Measurements from ENCODE around the gene COPS2. TPM values are rescaled to one million over a fixed set of nuclear protein-coding genes. Genes with fewer than 3 reads are reported as not detected.
"Not testable (repeated sequence)": the region's sequence is repeated elsewhere in the genome, so short reads cannot be mapped to it uniquely, and the experiment has no call there.

Gene COPS2
- polyA plus RNA-seq, 2 of the 4 experiments (the other 2 are of a cell fraction), result 64.8 to 66.6 TPM

DNA sequence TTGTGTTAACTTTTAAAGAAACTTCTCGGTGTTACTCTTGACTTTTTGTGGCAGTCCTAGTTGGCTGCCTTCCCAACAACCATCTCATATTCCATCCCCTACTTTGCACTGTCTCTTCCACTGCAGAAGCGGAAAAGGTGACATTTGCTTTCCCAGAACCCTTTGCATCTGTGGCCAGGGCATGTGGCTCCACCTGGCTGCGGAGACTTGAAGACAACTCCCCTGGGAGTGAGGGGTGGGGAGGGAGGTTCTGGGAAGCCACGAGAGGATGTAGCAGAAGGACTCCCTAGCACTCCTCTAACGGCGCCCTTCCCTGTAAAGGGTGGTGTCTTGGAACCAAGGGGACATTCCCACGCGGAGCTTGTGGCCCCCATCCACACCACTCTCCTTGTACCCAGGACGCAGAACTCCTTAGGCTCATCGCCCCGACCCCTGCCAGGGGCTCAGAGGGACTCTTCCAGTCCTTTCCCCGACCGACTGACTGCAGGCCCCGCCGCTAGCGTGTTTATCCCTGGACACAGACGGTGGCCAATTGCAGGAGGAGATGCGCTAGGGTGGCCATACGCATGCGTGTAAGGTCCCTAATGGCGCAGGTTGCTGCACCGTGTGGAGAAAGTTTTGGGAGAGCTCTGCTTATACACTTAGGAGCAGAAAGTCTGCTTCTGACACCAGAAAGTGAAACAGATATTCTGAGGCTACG, 75.9 kb downstream of the COPS2 start (continued):
- no peak for TF ChIP-seq USF2 (IDR thresholded peaks at IDR 0.05)
- no peak for TF ChIP-seq CHD2 (IDR thresholded peaks at IDR 0.05; ENCODE audit: low read length, partially characterized antibody)
- TF ChIP-seq, protein P1, sequence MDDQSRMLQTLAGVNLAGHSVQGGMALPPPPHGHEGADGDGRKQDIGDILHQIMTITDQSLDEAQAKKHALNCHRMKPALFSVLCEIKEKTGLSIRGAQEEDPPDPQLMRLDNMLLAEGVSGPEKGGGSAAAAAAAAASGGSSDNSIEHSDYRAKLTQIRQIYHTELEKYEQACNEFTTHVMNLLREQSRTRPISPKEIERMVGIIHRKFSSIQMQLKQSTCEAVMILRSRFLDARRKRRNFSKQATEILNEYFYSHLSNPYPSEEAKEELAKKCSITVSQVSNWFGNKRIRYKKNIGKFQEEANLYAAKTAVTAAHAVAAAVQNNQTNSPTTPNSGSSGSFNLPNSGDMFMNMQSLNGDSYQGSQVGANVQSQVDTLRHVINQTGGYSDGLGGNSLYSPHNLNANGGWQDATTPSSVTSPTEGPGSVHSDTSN (IDR thresholded peaks at IDR 0.05), result no peak
- no peak for TF ChIP-seq CHD4 (IDR thresholded peaks at IDR 0.05; ENCODE audit: borderline replicate concordance)
- TF ChIP-seq HEYL (CRISPR knock-in tag; IDR thresholded peaks at IDR 0.05), result no peak
- TF ChIP-seq EP300 (IDR thresholded peaks at IDR 0.05), result no peak
- no peak for TF ChIP-seq RCOR1 (IDR thresholded peaks at IDR 0.05; ENCODE audit: low read depth, low read length)
- TF ChIP-seq NFE2L2 (conservative IDR thresholded peaks at IDR 0.05; ENCODE audit: low read length), result no peak
- TF ChIP-seq HDAC2 (IDR thresholded peaks at IDR 0.05), result no peak
- TF ChIP-seq MAFK (IDR thresholded peaks at IDR 0.05; ENCODE audit: partially characterized antibody), result no peak
- TF ChIP-seq, protein P2, sequence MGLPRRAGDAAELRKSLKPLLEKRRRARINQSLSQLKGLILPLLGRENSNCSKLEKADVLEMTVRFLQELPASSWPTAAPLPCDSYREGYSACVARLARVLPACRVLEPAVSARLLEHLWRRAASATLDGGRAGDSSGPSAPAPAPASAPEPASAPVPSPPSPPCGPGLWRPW (IDR thresholded peaks at IDR 0.05), result no peak

GRCh38 chr15:49075881-49076280, 79.5 kb downstream of the COPS2 start:
- H3K4me1 ChIP-seq, result no peaks in the 10 kb centered on the region
- TF ChIP-seq RCOR1 (IDR thresholded peaks at IDR 0.05; ENCODE audit: low read depth, low read length) (no peak), EHMT2 (IDR thresholded peaks at IDR 0.05; ENCODE audit: low read depth) (no peak), ELK1 (IDR thresholded peaks at IDR 0.05; ENCODE audit: low read depth, low read length) (no peak), TP53 (CRISPR knock-in tag; IDR thresholded peaks at IDR 0.05) (no peak), RARB (CRISPR knock-in tag; IDR thresholded peaks at IDR 0.05) (no peak), CHD4 (IDR thresholded peaks at IDR 0.05; ENCODE audit: borderline replicate concordance) (no peak), NR3C1 (IDR thresholded peaks at IDR 0.05) (no peak), EHF (CRISPR knock-in tag; IDR thresholded peaks at IDR 0.05) (no peak), MYC (IDR thresholded peaks at IDR 0.05; ENCODE audit: borderline replicate concordance, low read length) (no peak), BCL3 (IDR thresholded peaks at IDR 0.05) (no peak), RAD21 (conservative IDR thresholded peaks at IDR 0.05 in 1 of 2, IDR thresholded peaks at IDR 0.05 in 1 of 2) (no peak), ZNF302 (CRISPR knock-in tag; IDR thresholded peaks at IDR 0.05) (no peak), SMC3 (IDR thresholded peaks at IDR 0.05) (no peak), REST (IDR thresholded peaks at IDR 0.05) (no peak), PHF8 (IDR thresholded peaks at IDR 0.05; ENCODE audit: borderline replicate concordance, low read depth) (no peak), CBX8 (IDR thresholded peaks at IDR 0.05) (no peak), HOXB5 (CRISPR knock-in tag; IDR thresholded peaks at IDR 0.05) (no peak), RFX5 (IDR thresholded peaks at IDR 0.05) (no peak)
- CTCF ChIA-PET, result no interaction called here
- POLR2A ChIA-PET, result no interaction called here
- no peak overlapping the region for H3K4me3 ChIP-seq
- no peak for ATAC-seq
- DNase-seq (ENCODE audit: low read depth in 1 of 2, low spot score in 1 of 2), result no peak
- H3K9me3 ChIP-seq, result no peaks in the 10 kb centered on the region
- no peak overlapping the region for H3K4me2 ChIP-seq
- H3K27ac ChIP-seq, result no peak overlapping the region
- no peak for FAIRE-seq

DNA sequence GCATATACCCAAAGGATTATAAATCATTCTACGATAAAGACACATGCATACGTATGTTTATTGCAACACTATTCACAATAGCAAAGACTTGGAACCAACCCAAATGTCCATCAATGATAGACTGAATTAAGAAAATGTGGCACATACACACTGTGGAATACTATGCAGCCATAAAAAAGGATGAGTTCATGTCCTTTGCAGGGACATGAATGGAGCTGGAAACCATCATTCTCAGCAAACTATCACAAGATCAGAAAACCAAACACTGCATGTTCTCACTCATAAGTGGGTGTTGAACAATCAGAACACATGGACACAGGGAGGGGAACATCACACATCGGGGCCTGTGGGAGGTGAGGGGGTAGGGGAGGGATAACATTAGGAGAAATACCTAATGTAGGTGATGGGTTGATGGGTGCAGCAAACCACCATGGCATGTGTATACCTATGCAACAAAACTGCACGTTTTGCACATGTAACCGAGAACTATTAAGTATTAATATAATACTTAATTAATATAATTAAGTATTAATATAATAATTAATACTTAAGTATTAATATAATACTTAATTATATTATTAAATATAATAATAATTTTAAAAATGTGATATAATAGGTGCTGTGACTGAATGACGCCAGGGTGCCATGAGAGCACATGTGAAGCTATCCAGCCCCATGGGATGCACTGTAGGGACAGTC, 80.7 kb downstream of the COPS2 start:
- H3K4me2 ChIP-seq; DNase-seq (ENCODE audit: low read depth in 1 of 2, low spot score in 1 of 2); H3K4me1 ChIP-seq; H3K4me3 ChIP-seq; FAIRE-seq; H3K27ac ChIP-seq; CTCF ChIA-PET; ATAC-seq; H3K9me3 ChIP-seq; POLR2A ChIA-PET: not testable (repeated sequence)
- WGBS (ENCODE audit: missing lambda C conversion rate), result 79% methylated on average over 6 of the region's 6 CpGs
